Activated naive CD4-positive, alpha-beta T cell treated with anti-CD3 and anti-CD28 coated beads for 36 hours (primary cell): ENCODE measurements around the gene KCNMA1. TPM values are rescaled to one million over a fixed set of nuclear protein-coding genes. Genes with fewer than 3 reads are reported as not detected.

ENCODE experiments used
- CTCF ChIA-PET: fragments of 350-600 bp; sonication (Branson Sonifier 250); formaldehyde crosslinking; loops from one replicate; lab custom pipeline; 2021; ENCODE audit warnings: antibody characterized with exemption; lab: Charles Lee
- DNase-seq: peaks from one replicate; pipeline ENCODE4 v3.0.0-alpha.2; 2020
- H3K27ac Mint-ChIP-seq: one replicate; pipeline ENCODE4 v1.8.0; 2021; ENCODE audit warnings: mild to moderate bottlenecking, mixed read lengths
- H3K27me3 Mint-ChIP-seq: one replicate; pipeline ENCODE4 v1.8.0; 2021; ENCODE audit warnings: low read depth, mixed read lengths
- H3K36me3 Mint-ChIP-seq: one replicate; pipeline ENCODE4 v1.8.0; 2021; ENCODE audit warnings: low read depth, mixed read lengths
- H3K4me1 Mint-ChIP-seq: one replicate; pipeline ENCODE4 v1.8.0; 2021; ENCODE audit warnings: low read depth, mixed read lengths
- H3K4me3 Mint-ChIP-seq: one replicate; pipeline ENCODE4 v1.8.0; 2021; ENCODE audit warnings: mild to moderate bottlenecking, moderate library complexity, mixed read lengths
- H3K9me3 Mint-ChIP-seq: one replicate; pipeline ENCODE4 v1.8.0; 2021; ENCODE audit warnings: mixed read lengths
- intact Hi-C: fragments of 100-400 bp; cut with micrococcal nuclease; formaldehyde crosslinking; loops from one replicate; pipeline ENCODE4 v1.15.1; 2023
- total RNA-seq, 2 experiments: library from RNA; stranded (reverse); gene quantifications; one replicate each; pipeline ENCODE4 v1.2.3, GENCODE V29; 2021

KCNMA1 gene
- total RNA-seq, 2 experiments from 2014 or later = not detected

DNA sequence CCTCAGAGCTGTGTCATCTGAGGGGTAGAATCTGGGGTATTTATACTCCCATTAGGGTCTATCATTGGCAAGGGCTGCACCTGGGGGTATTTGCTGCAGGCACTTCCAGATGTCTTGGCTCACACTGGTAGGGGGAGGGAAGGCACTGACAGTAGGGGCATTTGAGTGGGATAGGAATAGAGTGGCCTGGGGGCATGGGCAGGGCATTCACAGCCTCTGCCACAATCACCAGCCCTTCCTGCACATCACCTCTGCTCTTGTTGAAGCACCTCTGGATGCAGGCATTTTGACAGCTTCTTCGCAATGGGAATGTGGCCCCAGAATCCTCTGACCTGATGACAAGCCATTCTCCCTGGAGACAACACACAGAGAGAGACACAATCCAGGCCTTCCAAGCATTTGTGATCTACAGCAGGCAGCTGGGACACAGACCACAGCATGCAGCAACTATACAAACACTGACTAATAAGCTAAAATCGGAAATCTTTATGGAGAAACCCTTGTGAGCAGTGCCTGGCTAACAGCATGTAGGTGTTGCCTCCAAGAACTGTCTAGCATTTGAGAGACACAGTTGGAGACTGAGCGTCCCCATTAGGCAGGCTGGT is 178.5 kb downstream of the KCNMA1 start:
- H3K27me3 Mint-ChIP-seq = no peaks in the 10 kb centered on the region
- intact Hi-C loops = no loop called here
- no peak for DNase-seq
- no peaks in the 10 kb centered on the region for H3K9me3 Mint-ChIP-seq
- no peaks in the 10 kb centered on the region for H3K36me3 Mint-ChIP-seq
- H3K27ac Mint-ChIP-seq = no peak overlapping the region
- H3K4me1 Mint-ChIP-seq = no peaks in the 10 kb centered on the region
- H3K4me3 Mint-ChIP-seq = no peak overlapping the region
- CTCF ChIA-PET = no interaction called here

DNA sequence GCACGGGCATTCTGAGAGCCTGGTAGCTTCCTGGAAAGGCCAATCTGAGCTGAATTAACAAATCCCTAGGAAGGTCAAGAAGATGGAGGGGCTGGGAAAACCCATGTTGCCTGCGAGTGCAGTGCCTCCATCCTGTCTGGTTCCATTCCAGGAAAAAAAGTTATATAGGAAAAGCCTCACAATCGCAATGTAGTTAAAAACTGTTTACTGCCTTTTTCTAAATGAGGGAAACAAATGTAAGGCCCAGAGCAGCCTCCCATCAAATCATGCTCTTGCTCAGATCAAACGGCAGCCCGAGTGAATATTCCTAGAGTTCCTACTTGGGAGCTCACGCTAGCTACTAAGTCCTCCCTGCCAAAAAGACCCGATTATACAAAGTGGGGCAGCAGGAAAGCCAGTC is 179.9 kb downstream of the KCNMA1 start:
- Mint-ChIP-seq H3K27me3 (no peaks in the 10 kb centered on the region), H3K36me3 (no peaks in the 10 kb centered on the region), H3K4me3 (no peak overlapping the region), H3K9me3 (no peaks in the 10 kb centered on the region), H3K4me1 (no peaks in the 10 kb centered on the region), H3K27ac (no peak overlapping the region)
- CTCF ChIA-PET = no interaction called here
- DNase-seq = no peak
- intact Hi-C loops = no loop called here

DNA sequence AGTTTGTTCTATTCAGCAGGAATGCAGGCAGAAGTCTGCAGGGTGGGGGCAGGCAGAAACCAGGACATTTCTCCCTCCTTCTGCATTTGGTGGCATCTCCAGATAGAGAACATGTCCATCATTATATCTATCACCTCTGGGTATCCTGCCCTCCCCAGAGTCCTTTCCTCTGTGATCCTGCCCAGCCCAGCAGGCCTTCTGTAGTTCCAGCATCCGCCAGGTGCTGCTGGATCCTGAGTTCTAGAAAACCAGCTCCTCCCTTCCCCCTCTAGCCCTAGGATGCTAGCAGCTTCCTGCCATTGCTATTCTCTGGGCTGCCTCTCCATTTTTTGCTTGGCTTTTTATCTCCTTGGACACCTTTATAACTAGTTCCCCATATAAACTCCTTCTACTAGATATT is 180.3 kb downstream of the KCNMA1 start:
- Mint-ChIP-seq H3K36me3 (no peaks in the 10 kb centered on the region), H3K4me1 (no peaks in the 10 kb centered on the region), H3K4me3 (no peak overlapping the region), H3K27ac (no peak overlapping the region), H3K9me3 (no peaks in the 10 kb centered on the region), H3K27me3 (no peaks in the 10 kb centered on the region)
- intact Hi-C loops = no loop called here
- no peak for DNase-seq
- CTCF ChIA-PET = no interaction called here

DNA sequence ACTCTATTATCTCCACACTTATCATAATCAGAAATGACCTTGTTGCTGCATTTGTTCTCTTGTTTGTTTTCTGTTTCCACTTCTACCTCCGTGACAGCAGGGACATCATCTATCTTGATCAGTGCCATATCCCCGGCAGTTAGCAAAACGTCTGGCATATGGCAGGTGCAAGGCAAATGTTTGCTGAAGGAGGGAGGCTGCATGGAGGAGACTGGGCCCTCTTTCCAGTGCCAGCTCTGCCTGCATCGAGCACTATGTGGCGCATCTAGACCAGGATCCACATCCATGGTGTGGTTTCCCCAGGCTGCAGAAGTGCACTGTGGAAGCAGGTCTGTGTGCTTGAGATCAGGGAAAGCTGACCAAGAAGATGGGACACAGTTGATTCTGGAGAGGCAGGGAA is 181.2 kb downstream of the KCNMA1 start:
- Mint-ChIP-seq H3K36me3 (no peaks in the 10 kb centered on the region), H3K27ac (no peak overlapping the region), H3K4me1 (no peaks in the 10 kb centered on the region), H3K27me3 (no peaks in the 10 kb centered on the region), H3K4me3 (no peak overlapping the region), H3K9me3 (no peaks in the 10 kb centered on the region)
- CTCF ChIA-PET = no interaction called here
- no peak for DNase-seq
- intact Hi-C loops = no loop called here

GRCh38 chr10:77455561-77455960 is 182.0 kb downstream of the KCNMA1 start:
- no peak overlapping the region for H3K4me3 Mint-ChIP-seq
- no peak for DNase-seq
- H3K36me3 Mint-ChIP-seq = no peaks in the 10 kb centered on the region
- H3K27ac Mint-ChIP-seq = no peak overlapping the region
- H3K4me1 Mint-ChIP-seq = no peaks in the 10 kb centered on the region
- H3K9me3 Mint-ChIP-seq = no peaks in the 10 kb centered on the region
- no peaks in the 10 kb centered on the region for H3K27me3 Mint-ChIP-seq
- intact Hi-C loops = no loop called here
- CTCF ChIA-PET = no interaction called here

- CTCF ChIA-PET = no interaction called here
These were observed 184.6 kb downstream of the KCNMA1 start for GRCh38 chr10:77452952-77453564.

DNA sequence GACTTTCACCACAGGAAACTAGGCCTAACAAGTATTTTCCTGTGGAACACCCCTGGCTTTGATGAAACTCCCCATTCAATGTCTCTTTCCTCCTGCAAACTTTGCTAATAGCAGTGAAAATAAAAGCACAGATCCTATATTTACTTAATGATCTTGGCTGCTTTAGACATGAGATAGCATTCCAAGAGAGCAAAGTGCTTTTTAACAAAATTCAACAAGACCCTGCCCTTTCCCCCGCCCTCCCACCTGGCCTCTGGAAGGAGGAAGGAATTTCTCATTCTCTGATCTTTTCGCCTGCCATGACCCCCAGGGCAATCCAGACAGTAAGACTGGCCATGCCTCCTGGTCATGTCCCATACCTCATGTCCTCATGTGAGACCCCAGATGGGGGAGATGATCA is 185.7 kb downstream of the KCNMA1 start:
- Mint-ChIP-seq H3K36me3 (no peaks in the 10 kb centered on the region), H3K27me3 (no peaks in the 10 kb centered on the region), H3K9me3 (no peaks in the 10 kb centered on the region), H3K27ac (no peak overlapping the region), H3K4me3 (no peak overlapping the region), H3K4me1 (no peaks in the 10 kb centered on the region)
- intact Hi-C loops = no loop called here
- CTCF ChIA-PET = no interaction called here
- no peak for DNase-seq

More at GRCh38 chr10:77452952-77453564, 184.6 kb downstream of the KCNMA1 start:
- no peak for DNase-seq
- H3K4me3 Mint-ChIP-seq = no peak overlapping the region
- no peaks in the 10 kb centered on the region for H3K36me3 Mint-ChIP-seq
- intact Hi-C loops = no loop called here
- H3K4me1 Mint-ChIP-seq = no peaks in the 10 kb centered on the region
- H3K27me3 Mint-ChIP-seq = no peaks in the 10 kb centered on the region
- H3K9me3 Mint-ChIP-seq = no peaks in the 10 kb centered on the region
- no peak overlapping the region for H3K27ac Mint-ChIP-seq

- CTCF ChIA-PET = no interaction called here
- no peak overlapping the region for H3K4me3 Mint-ChIP-seq
- intact Hi-C loops = no loop called here
- no peaks in the 10 kb centered on the region for H3K4me1 Mint-ChIP-seq
- no peak for DNase-seq
- H3K27me3 Mint-ChIP-seq = no peaks in the 10 kb centered on the region
- no peaks in the 10 kb centered on the region for H3K9me3 Mint-ChIP-seq
- no peaks in the 10 kb centered on the region for H3K36me3 Mint-ChIP-seq
- no peak overlapping the region for H3K27ac Mint-ChIP-seq
These were observed 189.4 kb downstream of the KCNMA1 start for GRCh38 chr10:77448226-77448625.

GRCh38 chr10:77446700-77447099 is 190.9 kb downstream of the KCNMA1 start:
- Mint-ChIP-seq H3K9me3 (no peaks in the 10 kb centered on the region), H3K4me3 (no peak overlapping the region), H3K27me3 (no peaks in the 10 kb centered on the region), H3K4me1 (no peaks in the 10 kb centered on the region), H3K27ac (no peak overlapping the region), H3K36me3 (no peaks in the 10 kb centered on the region)
- CTCF ChIA-PET = interaction anchor here (0.7 to 1.0 kb wide), 2 partner anchors 195 to 278 kb away, joined by 3 to 4 read pairs; no protein-coding TSS in a partner anchor
- intact Hi-C loops = no loop called here
- DNase-seq = no peak

GRCh38 chr10:77445547-77445946 is 192.1 kb downstream of the KCNMA1 start:
- Mint-ChIP-seq H3K4me3 (no peak overlapping the region), H3K27ac (no peak overlapping the region), H3K4me1 (no peaks in the 10 kb centered on the region), H3K9me3 (no peaks in the 10 kb centered on the region), H3K36me3 (no peaks in the 10 kb centered on the region), H3K27me3 (no peaks in the 10 kb centered on the region)
- no peak for DNase-seq
- intact Hi-C loops = no loop called here
- CTCF ChIA-PET = interaction anchor here (0.6 kb wide), 1 partner anchor 53 kb away, joined by 3 read pairs; no protein-coding TSS in a partner anchor

DNA sequence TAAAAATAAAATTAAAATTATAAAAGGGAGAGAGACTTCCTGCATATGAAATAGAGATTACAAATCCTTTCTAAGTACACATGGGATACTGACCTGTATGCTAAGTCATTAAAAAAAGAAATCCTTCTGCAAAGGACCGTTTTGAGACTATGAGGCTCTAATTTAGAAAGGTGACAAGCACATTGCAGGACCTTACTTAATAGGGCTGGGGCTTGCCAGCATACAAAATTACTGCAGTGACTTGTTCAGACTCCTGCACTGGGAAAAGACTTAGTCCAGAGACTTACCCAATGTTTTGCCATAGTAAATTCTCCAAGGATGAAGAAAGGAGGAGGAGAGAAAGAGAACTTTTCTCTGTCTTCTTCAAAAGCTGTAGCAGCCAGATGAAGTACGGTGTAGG is 193.6 kb downstream of the KCNMA1 start:
- CTCF ChIA-PET = no interaction called here
- H3K27me3 Mint-ChIP-seq = no peaks in the 10 kb centered on the region
- DNase-seq = no peak
- no peak overlapping the region for H3K27ac Mint-ChIP-seq
- no peak overlapping the region for H3K4me3 Mint-ChIP-seq
- intact Hi-C loops = no loop called here
- no peaks in the 10 kb centered on the region for H3K4me1 Mint-ChIP-seq
- no peaks in the 10 kb centered on the region for H3K9me3 Mint-ChIP-seq
- no peaks in the 10 kb centered on the region for H3K36me3 Mint-ChIP-seq

DNA sequence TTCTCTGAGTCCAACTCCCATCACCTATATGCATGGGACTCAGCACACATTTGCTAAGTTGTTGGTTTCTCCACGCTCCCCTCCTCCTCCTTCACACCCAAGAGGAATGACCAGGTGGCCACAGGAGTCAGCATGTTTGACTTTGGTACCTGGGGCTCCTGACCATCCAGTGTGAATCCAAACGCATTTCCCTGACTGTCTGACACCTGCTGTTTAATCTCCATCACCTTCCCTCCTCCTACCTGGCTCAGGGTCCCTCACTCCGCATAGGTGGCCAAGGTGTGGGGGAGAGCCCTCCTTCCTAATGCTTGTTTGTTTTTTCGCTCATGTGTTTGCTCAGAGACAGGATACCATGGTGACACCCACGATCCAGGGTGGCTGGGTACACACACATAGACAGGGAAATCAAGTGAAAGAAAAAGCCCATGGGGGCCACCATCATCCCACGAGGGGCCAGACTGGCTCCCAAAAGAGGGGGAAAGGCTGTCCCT is 194.9 kb downstream of the KCNMA1 start:
- DNase-seq = no peak
- Mint-ChIP-seq H3K36me3 (no peaks in the 10 kb centered on the region), H3K9me3 (no peaks in the 10 kb centered on the region), H3K27ac (no peak overlapping the region), H3K27me3 (no peaks in the 10 kb centered on the region), H3K4me1 (no peaks in the 10 kb centered on the region), H3K4me3 (no peak overlapping the region)
- intact Hi-C loops = no loop called here
- CTCF ChIA-PET = no interaction called here
